HEK293 (cell line): ENCODE data around the gene HHIPL1.

ENCODE experiments used
- BCL11A ChIP-seq: fragments of 450-650 bp; formaldehyde crosslinking; IDR thresholded peaks from 2 replicates; pipeline ENCODE4 v1.5.1; 2016; ENCODE audit warnings: low read depth, missing biosample characterization, missing genetic modification characterization
- ZFP3 ChIP-seq: fragments of 450-650 bp; formaldehyde crosslinking; IDR thresholded peaks from 2 replicates; pipeline ENCODE4 v1.5.1; 2016; ENCODE audit warnings: low read depth, missing biosample characterization, missing genetic modification characterization
- ZNF341 ChIP-seq: fragments of 450-650 bp; formaldehyde crosslinking; IDR thresholded peaks from 2 replicates; pipeline ENCODE4; 2016; ENCODE audit warnings: low read depth, missing biosample characterization, missing genetic modification characterization
- ZSCAN16 ChIP-seq: fragments of 450-650 bp; formaldehyde crosslinking; IDR thresholded peaks from 2 replicates; pipeline ENCODE4 v1.5.1; 2016; ENCODE audit warnings: missing biosample characterization, missing genetic modification characterization
- ZSCAN4 ChIP-seq: fragments of 450-650 bp; formaldehyde crosslinking; IDR thresholded peaks from 2 replicates; pipeline ENCODE4 v1.5.1; 2017; ENCODE audit warnings: missing biosample characterization, missing genetic modification characterization
- TF ChIP-seq, protein P1 (sequence below): fragments of 450-650 bp; formaldehyde crosslinking; IDR thresholded peaks from 2 replicates; pipeline ENCODE4 v1.5.1; 2016; ENCODE audit warnings: missing biosample characterization, missing genetic modification characterization, low read depth

DNA sequence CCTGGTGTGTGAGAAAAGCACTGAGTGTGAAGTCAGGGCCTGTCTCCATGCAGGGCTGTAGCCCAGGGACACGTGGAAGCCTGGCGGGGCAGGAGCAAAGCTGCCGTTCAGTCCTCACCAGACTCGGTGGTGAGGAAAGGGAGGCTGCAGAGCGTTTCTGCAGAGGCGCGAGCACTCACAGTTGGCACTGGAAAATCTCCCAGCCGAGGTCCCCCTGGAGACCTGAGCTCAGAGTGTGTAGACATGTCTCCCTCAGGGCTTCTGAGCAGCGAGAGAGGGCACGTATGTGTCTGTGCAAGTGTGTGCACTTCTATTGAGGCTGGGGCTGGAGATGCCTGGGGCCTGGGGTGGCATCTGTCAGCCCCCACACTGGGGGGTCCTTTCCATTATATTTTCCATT lies 11.0 kb upstream of the HHIPL1 start:
- TF ChIP-seq BCL11A (no peak), ZFP3 (tag by site-specific recombination) (no peak), ZSCAN4 (tag by site-specific recombination) (no peak), ZNF341 (tag by site-specific recombination) (no peak), ZSCAN16 (tag by site-specific recombination) (no peak)
- TF ChIP-seq, protein P1, sequence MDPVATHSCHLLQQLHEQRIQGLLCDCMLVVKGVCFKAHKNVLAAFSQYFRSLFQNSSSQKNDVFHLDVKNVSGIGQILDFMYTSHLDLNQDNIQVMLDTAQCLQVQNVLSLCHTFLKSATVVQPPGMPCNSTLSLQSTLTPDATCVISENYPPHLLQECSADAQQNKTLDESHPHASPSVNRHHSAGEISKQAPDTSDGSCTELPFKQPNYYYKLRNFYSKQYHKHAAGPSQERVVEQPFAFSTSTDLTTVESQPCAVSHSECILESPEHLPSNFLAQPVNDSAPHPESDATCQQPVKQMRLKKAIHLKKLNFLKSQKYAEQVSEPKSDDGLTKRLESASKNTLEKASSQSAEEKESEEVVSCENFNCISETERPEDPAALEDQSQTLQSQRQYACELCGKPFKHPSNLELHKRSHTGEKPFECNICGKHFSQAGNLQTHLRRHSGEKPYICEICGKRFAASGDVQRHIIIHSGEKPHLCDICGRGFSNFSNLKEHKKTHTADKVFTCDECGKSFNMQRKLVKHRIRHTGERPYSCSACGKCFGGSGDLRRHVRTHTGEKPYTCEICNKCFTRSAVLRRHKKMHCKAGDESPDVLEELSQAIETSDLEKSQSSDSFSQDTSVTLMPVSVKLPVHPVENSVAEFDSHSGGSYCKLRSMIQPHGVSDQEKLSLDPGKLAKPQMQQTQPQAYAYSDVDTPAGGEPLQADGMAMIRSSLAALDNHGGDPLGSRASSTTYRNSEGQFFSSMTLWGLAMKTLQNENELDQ (tag by site-specific recombination) = no peak
